Retinal pigment epithelial cell (primary cell): Measurements from ENCODE around the gene MAP3K2.

Experiments used
- DNase-seq: peaks from one replicate; pipeline ENCODE4 v3.0.0-alpha.2; 2010; ENCODE audit warnings: low read depth
- H3K4me3 ChIP-seq: 2 replicates; pipeline ENCODE4 v1.5.1; 2011; ENCODE audit warnings: mild to moderate bottlenecking, low read length, control low read depth, moderate library complexity
- TF ChIP-seq, protein P1 (sequence below): conservative IDR thresholded peaks from 2 replicates; pipeline ENCODE4 v1.5.1; 2011; ENCODE audit warnings: low read depth, low read length, control low read depth, inconsistent platforms

The MAP3K2 gene

DNA sequence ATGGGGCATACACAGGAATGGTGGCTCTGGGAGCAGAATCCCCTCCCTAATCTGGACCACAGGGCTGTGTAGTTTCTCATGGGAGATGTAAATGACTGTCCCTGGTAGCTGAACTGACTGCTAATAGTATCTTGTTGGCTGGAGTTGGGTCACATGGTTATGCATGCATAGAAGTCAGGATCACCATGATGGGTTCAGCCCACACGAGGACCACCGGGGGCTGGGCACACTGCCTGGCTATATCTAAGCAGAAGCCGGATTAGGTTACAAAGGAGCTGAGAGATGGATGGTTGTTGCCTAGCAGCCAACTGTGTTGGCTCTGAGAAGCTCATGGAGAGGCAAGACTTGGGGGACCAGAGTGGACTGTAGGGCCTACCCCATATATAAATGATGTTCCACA, 6.7 kb upstream of the MAP3K2 start:
- TF ChIP-seq, protein P1, sequence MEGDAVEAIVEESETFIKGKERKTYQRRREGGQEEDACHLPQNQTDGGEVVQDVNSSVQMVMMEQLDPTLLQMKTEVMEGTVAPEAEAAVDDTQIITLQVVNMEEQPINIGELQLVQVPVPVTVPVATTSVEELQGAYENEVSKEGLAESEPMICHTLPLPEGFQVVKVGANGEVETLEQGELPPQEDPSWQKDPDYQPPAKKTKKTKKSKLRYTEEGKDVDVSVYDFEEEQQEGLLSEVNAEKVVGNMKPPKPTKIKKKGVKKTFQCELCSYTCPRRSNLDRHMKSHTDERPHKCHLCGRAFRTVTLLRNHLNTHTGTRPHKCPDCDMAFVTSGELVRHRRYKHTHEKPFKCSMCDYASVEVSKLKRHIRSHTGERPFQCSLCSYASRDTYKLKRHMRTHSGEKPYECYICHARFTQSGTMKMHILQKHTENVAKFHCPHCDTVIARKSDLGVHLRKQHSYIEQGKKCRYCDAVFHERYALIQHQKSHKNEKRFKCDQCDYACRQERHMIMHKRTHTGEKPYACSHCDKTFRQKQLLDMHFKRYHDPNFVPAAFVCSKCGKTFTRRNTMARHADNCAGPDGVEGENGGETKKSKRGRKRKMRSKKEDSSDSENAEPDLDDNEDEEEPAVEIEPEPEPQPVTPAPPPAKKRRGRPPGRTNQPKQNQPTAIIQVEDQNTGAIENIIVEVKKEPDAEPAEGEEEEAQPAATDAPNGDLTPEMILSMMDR: no peak
- no peak for DNase-seq
- H3K4me3 ChIP-seq: no peak overlapping the region

DNA sequence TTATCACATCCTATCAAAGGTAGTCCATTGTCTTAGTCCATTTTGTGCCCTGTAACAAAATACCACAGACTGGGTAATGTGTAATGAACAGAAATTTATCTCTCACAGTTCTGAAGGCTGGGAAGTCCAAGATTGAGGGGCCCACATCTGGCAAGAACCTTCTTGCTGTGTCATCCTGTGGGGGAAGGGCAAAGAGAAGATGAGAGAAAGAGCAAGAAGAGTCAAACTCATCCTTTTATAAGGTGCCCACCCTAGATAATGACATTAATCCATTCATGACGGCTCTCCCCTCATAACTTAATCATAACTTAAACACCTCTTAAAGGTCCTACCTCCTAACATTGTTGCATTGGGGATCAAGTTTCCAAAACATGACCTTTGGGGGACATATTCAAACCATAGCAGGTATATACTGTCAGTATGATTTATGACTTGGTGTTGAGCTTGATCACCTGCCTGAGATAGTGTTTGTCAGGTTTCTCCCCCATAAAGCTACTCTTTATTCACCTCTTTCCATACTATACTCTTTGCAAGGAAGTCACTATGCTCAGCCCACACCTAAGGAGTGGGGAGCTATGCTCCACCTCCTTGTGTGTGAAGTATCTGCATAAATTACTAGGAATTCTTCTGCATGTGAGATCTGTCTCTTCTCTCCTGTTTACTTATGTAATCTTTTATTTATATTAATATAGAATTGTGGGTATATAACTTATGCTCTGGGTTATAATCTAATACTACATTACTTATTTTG, 5.2 kb upstream of the MAP3K2 start:
- no peak for DNase-seq
- H3K4me3 ChIP-seq: no peak overlapping the region
- TF ChIP-seq, protein P1: no peak

DNA sequence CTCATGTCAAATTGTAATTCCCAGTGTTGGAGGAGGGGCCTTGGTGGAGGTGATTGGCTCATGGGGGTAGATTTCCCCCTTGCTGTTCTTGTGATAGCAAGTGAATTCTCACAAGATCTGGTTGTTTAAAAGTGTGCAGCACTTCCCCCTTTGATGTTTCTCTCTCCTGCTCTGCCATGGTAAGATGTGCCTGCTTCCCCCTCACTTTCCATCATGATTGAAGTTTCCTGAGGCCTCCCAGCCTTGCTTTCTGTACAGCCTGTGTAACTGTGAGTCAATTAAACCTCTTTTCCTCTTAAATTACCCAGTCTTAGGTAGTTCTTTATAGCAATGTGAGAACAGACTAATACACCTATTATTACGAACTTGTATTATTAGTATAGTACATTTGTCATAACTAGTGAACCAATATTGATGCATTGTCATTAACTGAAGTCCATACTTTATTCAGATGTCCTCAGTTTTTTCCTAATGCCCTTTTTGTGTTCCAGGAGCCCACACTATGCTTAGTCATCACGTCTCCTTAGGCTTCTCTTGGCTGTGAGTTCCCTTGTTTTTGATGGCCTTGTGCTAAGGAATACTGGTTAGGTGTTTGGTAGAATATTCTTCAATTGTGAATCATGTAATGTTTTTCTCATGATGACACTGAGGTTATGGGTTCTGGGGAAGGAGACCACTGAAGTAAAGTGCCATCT, 4.5 kb upstream of the MAP3K2 start:
- TF ChIP-seq, protein P1: no peak
- H3K4me3 ChIP-seq: no peak overlapping the region
- no peak for DNase-seq

DNA sequence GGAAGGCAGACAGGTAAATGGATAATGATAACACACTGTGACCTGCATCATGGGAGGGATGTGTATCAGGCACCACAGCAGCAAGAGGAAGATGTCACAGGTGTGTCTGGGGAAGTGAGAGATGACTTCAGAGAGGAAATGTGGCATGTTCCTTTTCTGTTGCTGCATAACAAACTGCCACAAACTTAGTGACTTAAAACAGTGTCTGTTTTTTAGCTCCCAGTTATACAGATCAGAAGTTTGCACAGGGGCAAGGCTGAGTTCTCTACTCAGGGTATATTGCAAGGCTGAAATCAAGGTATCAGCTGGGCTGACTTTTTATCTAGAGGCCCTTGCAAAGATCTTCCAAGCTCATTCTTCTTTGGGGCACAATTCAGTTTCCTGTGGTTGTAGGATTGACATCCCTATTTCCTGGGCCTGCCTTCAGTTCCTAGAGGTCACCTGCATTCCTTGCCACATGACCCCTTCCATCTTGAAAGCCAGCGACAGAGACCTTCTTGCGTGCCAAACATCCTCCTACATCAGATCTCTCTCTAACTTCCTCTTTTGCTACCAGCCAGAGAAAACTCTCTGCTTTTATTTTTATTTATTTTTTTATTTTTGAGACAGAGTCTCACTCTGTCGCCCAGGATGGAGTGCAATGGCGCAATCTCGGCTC, 2.1 kb upstream of the MAP3K2 start:
- TF ChIP-seq, protein P1: no peak
- H3K4me3 ChIP-seq: no peak overlapping the region
- no peak for DNase-seq

DNA sequence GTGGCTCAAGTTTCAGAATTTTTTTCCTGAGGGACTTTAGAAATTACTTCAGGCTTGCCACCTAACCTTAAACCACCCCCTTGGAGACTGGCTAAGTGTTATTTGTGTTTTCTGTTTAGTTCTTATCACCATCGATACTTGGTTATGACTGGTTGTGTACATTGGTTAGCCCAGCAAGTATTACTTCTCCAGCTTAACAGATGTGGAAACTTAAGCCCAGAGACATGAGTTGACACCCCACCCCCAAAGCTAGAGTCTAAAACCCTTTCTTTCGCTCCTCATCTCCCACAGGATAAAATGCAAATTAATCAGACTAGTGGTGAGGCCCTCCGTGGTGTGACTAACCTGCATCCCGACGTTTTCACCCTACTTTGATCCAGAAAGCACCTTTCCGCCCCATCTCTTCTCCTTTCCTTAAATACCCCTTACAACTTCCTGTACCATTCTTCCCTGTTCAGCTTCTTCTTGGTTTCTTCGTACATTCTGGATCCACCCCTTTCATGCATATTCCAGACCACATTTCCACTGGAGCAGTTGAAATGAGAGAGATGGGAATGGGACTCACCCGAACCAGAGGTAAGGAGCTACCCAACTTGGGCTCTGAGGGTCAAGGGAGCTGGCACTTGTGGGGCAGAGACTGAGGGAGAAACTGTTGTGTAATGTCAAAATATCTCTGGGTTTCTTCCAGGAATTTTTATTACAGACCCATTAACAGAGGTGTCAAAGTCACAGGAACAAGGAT, 819 bp upstream of the MAP3K2 start:
- TF ChIP-seq, protein P1: no peak
- no peak for DNase-seq
- H3K4me3 ChIP-seq: peak overlapping the region; percentile 52

DNA sequence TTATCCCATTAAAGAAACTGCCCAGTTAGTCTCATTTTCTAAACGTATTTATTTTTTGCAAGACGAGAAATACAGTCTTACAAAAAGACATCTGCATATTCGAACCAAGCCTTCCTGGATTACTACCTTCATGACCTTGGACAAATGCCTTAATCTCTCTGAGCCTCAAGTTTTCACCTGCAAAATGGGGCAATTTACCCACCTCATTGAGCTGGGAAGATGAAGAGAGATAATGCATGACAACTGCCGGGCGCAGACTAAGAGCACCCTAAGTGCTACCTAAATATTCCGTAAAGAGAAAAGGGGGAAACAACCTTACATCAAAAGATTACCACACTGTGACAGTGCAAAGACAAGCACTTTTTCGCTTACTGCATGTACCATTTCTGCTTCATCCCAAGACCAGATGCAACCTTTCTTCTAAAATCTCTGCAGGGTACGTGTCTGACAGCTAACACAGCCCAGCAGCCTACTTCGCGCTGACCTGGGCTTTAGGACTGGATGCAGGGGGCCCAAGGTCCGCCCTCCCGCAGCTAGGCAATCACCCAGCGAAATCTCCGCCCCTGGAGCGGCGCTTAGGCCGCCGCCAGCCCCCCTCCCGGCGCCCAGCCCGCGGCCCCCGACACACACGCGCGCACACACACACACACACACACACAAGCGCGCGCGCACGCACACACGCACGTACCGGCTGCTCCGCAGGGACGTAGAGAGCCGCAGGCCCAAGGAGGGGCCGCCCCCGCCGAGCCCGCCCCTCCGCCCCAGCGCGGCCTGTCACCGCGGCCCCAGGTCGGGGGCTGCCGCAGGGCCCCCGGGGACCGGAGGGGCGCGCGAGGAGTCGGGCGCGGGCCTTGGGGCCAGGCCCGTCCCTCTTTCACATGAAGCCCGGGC, 766 bp downstream of the MAP3K2 start:
- TF ChIP-seq, protein P1: no peak
- DNase-seq: peak; percentile 62
- peak overlapping the region; percentile 93 for H3K4me3 ChIP-seq
